Upper lobe of left lung (tissue), 4 donors: Measurements from ENCODE around the gene GRIK2.

Source experiments
- POLR2A ChIP-seq, 4 donors: fragments of 450-650 bp; IDR thresholded peaks; one replicate each; pipeline ENCODE4 v1.5.1; 2016 to 2017; ENCODE audit warnings: antibody characterized with exemption in 4 of 4, mild to moderate bottlenecking in 2 of 4
- TF ChIP-seq, protein P1 (sequence below), 6 experiments: fragments of 450-650 bp in 4 of 6; fragments of 200-600 bp in 2 of 6; sonication (generic) in 2 of 6; IDR thresholded peaks; one replicate each; pipeline ENCODE4 v1.5.1; 2016 to 2019; ENCODE audit warnings: antibody characterized with exemption in 6 of 6

DNA sequence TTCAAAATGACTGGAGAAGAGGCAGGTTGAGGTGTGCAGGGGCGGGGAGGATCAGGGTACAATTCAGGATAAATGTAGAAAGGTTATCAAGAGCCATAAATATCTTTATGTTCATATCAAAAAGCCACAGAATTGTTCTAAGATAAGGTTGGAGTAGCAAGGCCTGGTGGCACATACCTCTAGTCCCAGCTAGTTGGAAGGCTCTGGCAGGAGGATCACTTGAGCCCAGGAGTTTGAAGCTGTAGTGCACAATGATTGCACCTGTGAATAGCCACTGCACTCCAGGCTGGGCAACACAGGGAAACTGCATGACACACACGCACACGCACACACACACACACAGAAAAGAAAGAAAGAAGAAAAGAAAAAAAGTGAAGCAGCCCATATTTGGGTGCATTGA, 194.8 kb downstream of the GRIK2 start:
- TF ChIP-seq POLR2A (IDR thresholded peaks at IDR 0.05) = no peak
- TF ChIP-seq, protein P1, sequence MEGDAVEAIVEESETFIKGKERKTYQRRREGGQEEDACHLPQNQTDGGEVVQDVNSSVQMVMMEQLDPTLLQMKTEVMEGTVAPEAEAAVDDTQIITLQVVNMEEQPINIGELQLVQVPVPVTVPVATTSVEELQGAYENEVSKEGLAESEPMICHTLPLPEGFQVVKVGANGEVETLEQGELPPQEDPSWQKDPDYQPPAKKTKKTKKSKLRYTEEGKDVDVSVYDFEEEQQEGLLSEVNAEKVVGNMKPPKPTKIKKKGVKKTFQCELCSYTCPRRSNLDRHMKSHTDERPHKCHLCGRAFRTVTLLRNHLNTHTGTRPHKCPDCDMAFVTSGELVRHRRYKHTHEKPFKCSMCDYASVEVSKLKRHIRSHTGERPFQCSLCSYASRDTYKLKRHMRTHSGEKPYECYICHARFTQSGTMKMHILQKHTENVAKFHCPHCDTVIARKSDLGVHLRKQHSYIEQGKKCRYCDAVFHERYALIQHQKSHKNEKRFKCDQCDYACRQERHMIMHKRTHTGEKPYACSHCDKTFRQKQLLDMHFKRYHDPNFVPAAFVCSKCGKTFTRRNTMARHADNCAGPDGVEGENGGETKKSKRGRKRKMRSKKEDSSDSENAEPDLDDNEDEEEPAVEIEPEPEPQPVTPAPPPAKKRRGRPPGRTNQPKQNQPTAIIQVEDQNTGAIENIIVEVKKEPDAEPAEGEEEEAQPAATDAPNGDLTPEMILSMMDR (IDR thresholded peaks at IDR 0.05) = no peak
